Ishikawa (cell line): ENCODE measurements around the gene RAB34.

Experiments
- CEBPB ChIP-seq: IDR thresholded peaks from 2 replicates; pipeline ENCODE4 v1.6.1; 2012
- CREB1 ChIP-seq: IDR thresholded peaks from 2 replicates; pipeline ENCODE4 v1.6.1; 2012; ENCODE audit warnings: low read depth
- EGR1 ChIP-seq: IDR thresholded peaks from 2 replicates; pipeline ENCODE4 v1.6.1; 2012
- EP300 ChIP-seq: IDR thresholded peaks from 2 replicates; pipeline ENCODE4 v1.6.1; 2012; ENCODE audit warnings: borderline replicate concordance
- FOXM1 ChIP-seq: IDR thresholded peaks from 2 replicates; pipeline ENCODE4 v1.6.1; 2012; ENCODE audit warnings: low read depth, borderline replicate concordance
- NFIC ChIP-seq: IDR thresholded peaks from 2 replicates; pipeline ENCODE4 v1.6.1; 2012
- RAD21 ChIP-seq: IDR thresholded peaks from 2 replicates; pipeline ENCODE4 v1.6.1; 2012; ENCODE audit warnings: low read depth
- TAF1 ChIP-seq: IDR thresholded peaks from 2 replicates; pipeline ENCODE4 v1.6.1; 2012; ENCODE audit warnings: low read depth, mild to moderate bottlenecking
- TCF12 ChIP-seq: IDR thresholded peaks from 2 replicates; pipeline ENCODE4 v1.6.1; 2012; ENCODE audit warnings: low read depth
- TEAD4 ChIP-seq: IDR thresholded peaks from 2 replicates; pipeline ENCODE4 v1.6.1; 2012
- YY1 ChIP-seq: IDR thresholded peaks from 2 replicates; pipeline ENCODE4 v1.6.1; 2012; ENCODE audit warnings: low read depth
- ZBTB7A ChIP-seq: IDR thresholded peaks from 2 replicates; pipeline ENCODE4 v1.6.1; 2012; ENCODE audit warnings: low read depth
- TF ChIP-seq, protein P1 (sequence below): IDR thresholded peaks from 2 replicates; pipeline ENCODE4 v1.6.1; 2012
- TF ChIP-seq, protein P2 (sequence below): IDR thresholded peaks from 2 replicates; pipeline ENCODE4 v1.6.1; 2012; ENCODE audit warnings: low read depth, mild to moderate bottlenecking
- TF ChIP-seq, protein P3 (sequence below): IDR thresholded peaks from 2 replicates; pipeline ENCODE4 v1.6.1; 2012

The RAB34 gene

DNA sequence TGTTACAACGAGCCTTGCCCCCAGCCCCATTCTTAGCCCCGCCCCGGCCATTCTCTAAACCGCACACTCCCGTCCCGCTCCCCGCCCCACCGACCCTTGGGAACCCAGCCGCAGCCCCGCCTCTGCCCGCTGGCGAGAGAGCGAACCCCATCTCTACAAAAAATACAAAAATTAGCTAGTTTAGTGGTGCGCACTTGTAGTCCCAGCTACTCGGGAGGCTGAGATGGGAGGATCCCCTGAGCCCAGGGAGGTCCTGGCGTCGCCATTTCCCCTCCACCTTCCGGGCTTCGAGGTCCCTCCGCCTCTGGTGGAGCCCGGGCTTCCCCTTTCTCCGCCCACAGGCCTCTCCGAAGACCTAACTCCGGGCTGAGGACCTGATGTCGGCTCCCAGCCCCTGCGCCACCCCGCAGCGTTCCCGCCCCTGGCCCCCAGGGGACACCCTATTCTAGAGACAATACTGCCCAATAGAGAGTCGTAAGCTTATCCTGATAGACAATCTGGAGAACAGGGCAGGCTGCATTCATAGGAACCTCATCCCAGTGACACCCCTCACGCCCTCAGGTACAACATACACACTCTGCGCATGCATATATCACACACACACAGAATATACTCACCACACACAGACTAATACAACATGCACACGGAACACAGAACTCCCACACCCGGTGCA lies 5.5 kb downstream of the RAB34 start:
- TF ChIP-seq TAF1: no peak
- no peak for TF ChIP-seq TCF12
- TF ChIP-seq CEBPB: no peak
- TF ChIP-seq EGR1: no peak
- TF ChIP-seq EP300: no peak
- no peak for TF ChIP-seq CREB1
- TF ChIP-seq NFIC: no peak
- no peak for TF ChIP-seq YY1
- no peak for TF ChIP-seq ZBTB7A
- TF ChIP-seq FOXM1: no peak
- no peak for TF ChIP-seq RAD21
- TF ChIP-seq, protein P1, sequence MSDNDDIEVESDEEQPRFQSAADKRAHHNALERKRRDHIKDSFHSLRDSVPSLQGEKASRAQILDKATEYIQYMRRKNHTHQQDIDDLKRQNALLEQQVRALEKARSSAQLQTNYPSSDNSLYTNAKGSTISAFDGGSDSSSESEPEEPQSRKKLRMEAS: no peak
- no peak for TF ChIP-seq TEAD4
- TF ChIP-seq, protein P2, sequence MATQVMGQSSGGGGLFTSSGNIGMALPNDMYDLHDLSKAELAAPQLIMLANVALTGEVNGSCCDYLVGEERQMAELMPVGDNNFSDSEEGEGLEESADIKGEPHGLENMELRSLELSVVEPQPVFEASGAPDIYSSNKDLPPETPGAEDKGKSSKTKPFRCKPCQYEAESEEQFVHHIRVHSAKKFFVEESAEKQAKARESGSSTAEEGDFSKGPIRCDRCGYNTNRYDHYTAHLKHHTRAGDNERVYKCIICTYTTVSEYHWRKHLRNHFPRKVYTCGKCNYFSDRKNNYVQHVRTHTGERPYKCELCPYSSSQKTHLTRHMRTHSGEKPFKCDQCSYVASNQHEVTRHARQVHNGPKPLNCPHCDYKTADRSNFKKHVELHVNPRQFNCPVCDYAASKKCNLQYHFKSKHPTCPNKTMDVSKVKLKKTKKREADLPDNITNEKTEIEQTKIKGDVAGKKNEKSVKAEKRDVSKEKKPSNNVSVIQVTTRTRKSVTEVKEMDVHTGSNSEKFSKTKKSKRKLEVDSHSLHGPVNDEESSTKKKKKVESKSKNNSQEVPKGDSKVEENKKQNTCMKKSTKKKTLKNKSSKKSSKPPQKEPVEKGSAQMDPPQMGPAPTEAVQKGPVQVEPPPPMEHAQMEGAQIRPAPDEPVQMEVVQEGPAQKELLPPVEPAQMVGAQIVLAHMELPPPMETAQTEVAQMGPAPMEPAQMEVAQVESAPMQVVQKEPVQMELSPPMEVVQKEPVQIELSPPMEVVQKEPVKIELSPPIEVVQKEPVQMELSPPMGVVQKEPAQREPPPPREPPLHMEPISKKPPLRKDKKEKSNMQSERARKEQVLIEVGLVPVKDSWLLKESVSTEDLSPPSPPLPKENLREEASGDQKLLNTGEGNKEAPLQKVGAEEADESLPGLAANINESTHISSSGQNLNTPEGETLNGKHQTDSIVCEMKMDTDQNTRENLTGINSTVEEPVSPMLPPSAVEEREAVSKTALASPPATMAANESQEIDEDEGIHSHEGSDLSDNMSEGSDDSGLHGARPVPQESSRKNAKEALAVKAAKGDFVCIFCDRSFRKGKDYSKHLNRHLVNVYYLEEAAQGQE: no peak
- TF ChIP-seq, protein P3, sequence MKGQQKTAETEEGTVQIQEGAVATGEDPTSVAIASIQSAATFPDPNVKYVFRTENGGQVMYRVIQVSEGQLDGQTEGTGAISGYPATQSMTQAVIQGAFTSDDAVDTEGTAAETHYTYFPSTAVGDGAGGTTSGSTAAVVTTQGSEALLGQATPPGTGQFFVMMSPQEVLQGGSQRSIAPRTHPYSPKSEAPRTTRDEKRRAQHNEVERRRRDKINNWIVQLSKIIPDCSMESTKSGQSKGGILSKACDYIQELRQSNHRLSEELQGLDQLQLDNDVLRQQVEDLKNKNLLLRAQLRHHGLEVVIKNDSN: no peak

DNA sequence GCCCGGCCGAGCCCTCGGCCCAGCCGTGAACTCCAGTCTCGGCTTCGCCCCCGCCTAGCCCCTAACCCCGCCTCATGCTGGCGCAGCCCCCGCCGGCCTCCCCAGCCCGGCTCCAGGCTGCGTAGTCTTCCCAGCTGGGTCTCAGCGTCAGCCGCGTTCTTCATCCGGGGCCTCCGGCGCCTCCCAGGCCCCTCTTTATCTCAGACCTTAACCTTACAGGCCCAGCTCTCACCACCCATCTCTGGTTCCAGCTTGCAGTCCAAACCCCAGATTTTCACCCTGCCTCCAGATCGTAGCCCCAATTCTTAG lies 6.0 kb downstream of the RAB34 start, which contains the start of gene PROCA1:
Gene PROCA1 (minus strand): TSS at position 166 of the 309 bp plus-strand sequence. CDS start 228 bp downstream, outside the sequence.
- TF ChIP-seq CEBPB: no peak

DNA sequence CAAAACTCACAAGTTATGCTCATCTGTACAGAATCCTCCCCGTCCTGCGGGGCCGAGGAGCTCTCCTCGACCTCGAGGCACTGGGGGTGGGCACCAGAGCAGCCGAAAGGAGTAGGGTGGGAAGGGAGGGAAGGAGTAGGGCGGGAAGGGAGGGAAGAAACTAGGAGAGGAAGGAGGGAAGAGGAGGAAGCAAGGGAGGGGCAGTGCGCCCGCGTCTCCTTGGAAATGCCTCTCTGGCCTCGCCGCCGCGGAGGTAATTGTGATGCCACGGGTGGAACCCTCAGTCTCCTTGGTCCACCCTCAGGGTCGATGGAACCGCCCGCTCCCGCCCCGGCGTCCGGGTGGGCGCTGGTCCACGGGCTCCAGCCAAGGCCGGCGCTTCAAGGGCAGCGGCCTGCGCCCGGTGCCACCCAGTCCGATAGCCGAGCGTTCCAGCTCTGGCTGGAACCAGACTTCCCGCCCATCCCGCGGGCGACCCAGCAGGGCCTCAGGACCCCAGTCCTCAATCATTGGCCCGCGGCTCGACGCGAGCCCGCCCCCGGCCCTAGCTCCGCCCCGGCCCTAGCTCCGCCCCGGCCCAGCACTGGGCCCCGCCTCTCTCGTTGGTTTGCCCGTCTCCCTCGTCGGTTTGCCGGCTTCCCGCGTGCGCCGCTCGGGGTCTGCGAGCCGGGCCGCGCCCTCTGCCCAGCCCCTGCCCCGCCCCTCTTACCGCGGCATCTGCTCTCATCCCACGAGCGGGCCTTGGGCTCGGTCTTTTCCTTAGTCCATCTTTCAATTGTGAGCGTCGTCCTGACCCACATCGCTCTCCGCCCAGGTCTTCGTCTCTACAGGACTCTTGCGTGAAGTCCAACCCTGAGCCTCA lies 6.6 kb downstream of the RAB34 start:
- TF ChIP-seq TCF12 (no peak; the same call in 1 of the 2 replicates), YY1 (no peak), CREB1 (no peak), TEAD4 (no peak), FOXM1 (no peak), TAF1 (peak; percentile 68), CEBPB (no peak), EGR1 (no peak), RAD21 (no peak), NFIC (no peak), EP300 (0 out of 2 replicates have a peak, but pooled peaks have one; percentile 23), ZBTB7A (peak; percentile 50; the same call in 1 of the 2 replicates)
- TF ChIP-seq, protein P2: no peak
- TF ChIP-seq, protein P3: no peak
- TF ChIP-seq, protein P1: peak; percentile 76

DNA sequence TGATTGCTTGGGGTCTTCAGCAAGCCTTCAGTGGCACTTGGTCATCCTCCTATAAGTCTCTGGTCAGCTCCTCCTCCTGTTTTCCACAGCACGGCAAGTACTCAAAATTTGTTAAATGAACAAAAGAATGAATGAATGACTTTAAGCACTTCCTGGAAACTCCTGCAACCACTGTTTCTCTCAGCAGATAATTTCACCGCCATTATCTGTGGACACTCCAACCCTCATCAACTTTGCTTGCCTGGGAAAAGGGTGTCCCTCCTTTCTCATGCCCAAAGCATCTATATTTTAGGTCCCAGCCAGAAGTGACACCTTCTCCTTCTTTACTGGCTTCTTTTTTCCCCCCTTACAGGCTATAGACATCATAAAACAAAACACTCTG lies 10.3 kb downstream of the RAB34 start:
- no peak for TF ChIP-seq ZBTB7A
- TF ChIP-seq, protein P2: no peak
- TF ChIP-seq TAF1: no peak
- TF ChIP-seq YY1: no peak
- no peak for TF ChIP-seq RAD21
- no peak for TF ChIP-seq TCF12
- TF ChIP-seq, protein P1: no peak
- TF ChIP-seq NFIC: no peak
- TF ChIP-seq FOXM1: no peak
- TF ChIP-seq CEBPB: no peak
- no peak for TF ChIP-seq EP300
- TF ChIP-seq, protein P3: no peak
- TF ChIP-seq EGR1: no peak
- no peak for TF ChIP-seq CREB1
- no peak for TF ChIP-seq TEAD4
